GM18909 (cell line): ENCODE measurements around the gene OSBPL10.

Experiments used
- ATAC-seq: cut with Tn5 transposase; IDR thresholded peaks from one replicate; pipeline ENCODE4 v1.9.1; 2021; ENCODE audit warnings: mild to moderate bottlenecking; ENCODE audit not compliant: unreplicated experiment, poor library complexity

OSBPL10 gene

GRCh38 chr3:31755926-31756658, 225.0 kb downstream of the OSBPL10 start:
- ATAC-seq = no peak

- ATAC-seq = peak; percentile 96
Observed at GRCh38 chr3:31754575-31755278, 226.3 kb downstream of the OSBPL10 start.

GRCh38 chr3:31753050-31753425, 228.0 kb downstream of the OSBPL10 start:
- ATAC-seq = no peak

GRCh38 chr3:31752305-31753049, 228.6 kb downstream of the OSBPL10 start:
- ATAC-seq = no peak

- no peak for ATAC-seq
Observed at GRCh38 chr3:31750341-31750740, 230.7 kb downstream of the OSBPL10 start.

GRCh38 chr3:31748933-31749295, 232.1 kb downstream of the OSBPL10 start:
- ATAC-seq = no peak

GRCh38 chr3:31748281-31748932, 232.7 kb downstream of the OSBPL10 start:
- no peak for ATAC-seq

GRCh38 chr3:31747785-31748184, 233.3 kb downstream of the OSBPL10 start:
- ATAC-seq = no peak

- ATAC-seq = no peak
Observed at GRCh38 chr3:31744913-31745312, 236.1 kb downstream of the OSBPL10 start.

GRCh38 chr3:31743331-31744089, 237.6 kb downstream of the OSBPL10 start:
- no peak for ATAC-seq

GRCh38 chr3:31740397-31740796, 240.7 kb downstream of the OSBPL10 start:
- no peak for ATAC-seq

- no peak for ATAC-seq
Observed at GRCh38 chr3:31738412-31738811, 242.7 kb downstream of the OSBPL10 start.

GRCh38 chr3:31735667-31736066, 245.4 kb downstream of the OSBPL10 start:
- no peak for ATAC-seq

GRCh38 chr3:31733234-31733667, 247.8 kb downstream of the OSBPL10 start:
- ATAC-seq = no peak

GRCh38 chr3:31732548-31732947, 248.5 kb downstream of the OSBPL10 start:
- ATAC-seq = no peak

- no peak for ATAC-seq
Observed at GRCh38 chr3:31729573-31729972, 251.5 kb downstream of the OSBPL10 start.

GRCh38 chr3:31729082-31729481, 252.0 kb downstream of the OSBPL10 start:
- ATAC-seq = no peak

GRCh38 chr3:31728403-31728802, 252.7 kb downstream of the OSBPL10 start:
- ATAC-seq = no peak

GRCh38 chr3:31725976-31726375, 255.1 kb downstream of the OSBPL10 start:
- ATAC-seq = no peak

GRCh38 chr3:31725568-31725967, 255.5 kb downstream of the OSBPL10 start:
- no peak for ATAC-seq
